Immature natural killer cell (primary cell): ENCODE data around the gene PELI1. TPM values are rescaled to one million over a fixed set of nuclear protein-coding genes. Genes with fewer than 3 reads are reported as not detected.
A peak's percentile ranks its signal among the peaks of the same experiment; 100 is the strongest.

Experiments
- DNase-seq, 3 donors: peaks; one replicate each; pipeline ENCODE4 v3.0.0; 2022; ENCODE audit warnings: mixed read lengths in 1 of 3
- H3K27ac Mint-ChIP-seq, 6 donors: one replicate each; pipeline ENCODE4 v1.8.0; 2020; ENCODE audit warnings: mixed read lengths in 6 of 6, mild to moderate bottlenecking in 5 of 6, inconsistent platforms in 4 of 6, moderate library complexity in 3 of 6
- H3K27me3 Mint-ChIP-seq, 3 donors: one replicate each; pipeline ENCODE4 v1.8.0; 2020 to 2021; ENCODE audit warnings: low read depth in 3 of 3, mild to moderate bottlenecking in 3 of 3, mixed read lengths in 3 of 3, moderate library complexity in 3 of 3, inconsistent platforms in 1 of 3
- H3K36me3 Mint-ChIP-seq, 3 donors: one replicate each; pipeline ENCODE4 v1.8.0; 2020; ENCODE audit warnings: mixed read lengths in 3 of 3, inconsistent platforms in 2 of 3, mild to moderate bottlenecking in 2 of 3
- H3K4me1 Mint-ChIP-seq, 2 donors: one replicate each; pipeline ENCODE4 v1.8.0; 2020; ENCODE audit warnings: inconsistent platforms in 2 of 2, mild to moderate bottlenecking in 2 of 2, mixed read lengths in 2 of 2, moderate library complexity in 1 of 2
- H3K4me3 Mint-ChIP-seq, 5 donors: one replicate each; pipeline ENCODE4 v1.8.0; 2020; ENCODE audit warnings: mild to moderate bottlenecking in 5 of 5, mixed read lengths in 5 of 5, inconsistent platforms in 3 of 5, moderate library complexity in 3 of 5
- H3K9me3 Mint-ChIP-seq, 6 donors: one replicate each; pipeline ENCODE4 v1.8.0; 2020; ENCODE audit warnings: mild to moderate bottlenecking in 6 of 6, mixed read lengths in 6 of 6, inconsistent platforms in 4 of 6, moderate library complexity in 3 of 6
- polyA plus RNA-seq, 3 donors: library from polyadenylated mRNA; unstranded; fragments of 300-500 nt; fragmentation: Illumina TruSeq; gene quantifications; one replicate each; pipeline ENCODE4 v1.2.3, GENCODE V29; 2021

Gene PELI1, protein sequence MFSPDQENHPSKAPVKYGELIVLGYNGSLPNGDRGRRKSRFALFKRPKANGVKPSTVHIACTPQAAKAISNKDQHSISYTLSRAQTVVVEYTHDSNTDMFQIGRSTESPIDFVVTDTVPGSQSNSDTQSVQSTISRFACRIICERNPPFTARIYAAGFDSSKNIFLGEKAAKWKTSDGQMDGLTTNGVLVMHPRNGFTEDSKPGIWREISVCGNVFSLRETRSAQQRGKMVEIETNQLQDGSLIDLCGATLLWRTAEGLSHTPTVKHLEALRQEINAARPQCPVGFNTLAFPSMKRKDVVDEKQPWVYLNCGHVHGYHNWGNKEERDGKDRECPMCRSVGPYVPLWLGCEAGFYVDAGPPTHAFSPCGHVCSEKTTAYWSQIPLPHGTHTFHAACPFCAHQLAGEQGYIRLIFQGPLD
- 1 to 10 TPM; 2.7 to 4.8 (median 4.1) TPM for polyA plus RNA-seq

DNA sequence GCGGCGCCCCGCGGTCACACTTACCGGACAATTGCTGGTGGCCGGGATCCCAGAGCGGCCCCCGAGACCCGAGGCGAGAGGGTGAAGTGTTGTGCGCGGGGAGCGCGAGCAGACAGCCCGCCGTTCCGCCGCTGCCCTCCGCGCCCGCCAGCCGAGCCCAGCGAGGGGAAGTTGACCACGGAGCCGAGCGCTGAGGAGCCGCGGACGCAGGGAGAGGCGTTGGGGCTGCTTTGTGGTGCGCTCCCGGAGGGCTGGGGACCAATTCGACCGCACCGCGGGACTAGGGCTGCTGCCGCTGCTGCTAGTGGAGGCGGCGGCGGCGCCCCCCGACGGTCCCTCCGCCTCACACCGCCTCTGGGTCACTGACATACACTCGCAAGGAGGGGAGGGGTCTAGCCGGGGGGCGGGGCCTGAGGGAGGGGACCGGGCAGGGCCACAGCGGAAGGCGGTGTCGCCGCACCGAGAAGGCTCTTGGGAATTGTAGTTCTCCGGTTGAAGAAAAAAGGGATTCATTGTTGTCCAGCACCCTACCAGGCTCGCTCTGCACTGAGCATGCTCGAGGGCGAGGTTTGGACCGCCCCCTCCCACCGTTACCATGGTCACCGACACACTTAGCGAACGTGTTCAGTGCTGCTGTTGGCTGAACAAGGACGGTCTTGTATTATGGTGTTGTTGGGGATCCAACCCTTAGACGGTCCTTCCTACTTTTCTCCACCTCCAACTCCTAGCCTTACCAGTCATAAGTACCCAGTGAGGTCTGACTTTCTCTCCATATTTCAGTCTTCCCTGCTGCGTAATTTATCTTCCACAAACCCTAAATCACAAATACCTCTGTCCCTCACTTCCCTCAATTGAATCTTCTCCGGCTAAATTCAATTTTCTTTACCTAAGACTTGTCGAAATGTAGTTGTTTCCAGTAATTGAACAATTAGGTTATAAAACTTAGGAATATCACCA, at the start of gene PELI1:
TSS of gene PELI1 (minus strand) at position 364 of the 957 bp plus-strand sequence. CDS start 36,110 bp downstream, outside the sequence.
- H3K4me1 Mint-ChIP-seq = peaks cover 19 to 29% of the 10 kb centered on the region in 2 donors
- peak within 1 kb of the TSS; percentile 86 to 93 (median 90) for H3K27ac Mint-ChIP-seq
- H3K36me3 Mint-ChIP-seq = no peaks in the 10 kb centered on the region
- no peaks in the 10 kb centered on the region for H3K9me3 Mint-ChIP-seq
- DNase-seq = peak; percentile 84 to 85 (median 84)
- peaks cover 0 to 9% (median 2%) of the 10 kb centered on the region in 3 donors for H3K27me3 Mint-ChIP-seq
- peak within 1 kb of the TSS; percentile 93 to 99 (median 96) for H3K4me3 Mint-ChIP-seq

- H3K9me3 Mint-ChIP-seq = no peaks in the 10 kb centered on the region
- H3K4me3 Mint-ChIP-seq = no peak overlapping the region
- H3K27me3 Mint-ChIP-seq = peaks cover 0 to 6% (median 3%) of the 10 kb centered on the region in 3 donors
- H3K4me1 Mint-ChIP-seq = no peaks in the 10 kb centered on the region
- no peaks in the 10 kb centered on the region for H3K36me3 Mint-ChIP-seq
- no peak for DNase-seq
- H3K27ac Mint-ChIP-seq = no peak overlapping the region
Observed at GRCh38 chr2:64193491-64193890, 49.3 kb upstream of the PELI1 start.

DNA sequence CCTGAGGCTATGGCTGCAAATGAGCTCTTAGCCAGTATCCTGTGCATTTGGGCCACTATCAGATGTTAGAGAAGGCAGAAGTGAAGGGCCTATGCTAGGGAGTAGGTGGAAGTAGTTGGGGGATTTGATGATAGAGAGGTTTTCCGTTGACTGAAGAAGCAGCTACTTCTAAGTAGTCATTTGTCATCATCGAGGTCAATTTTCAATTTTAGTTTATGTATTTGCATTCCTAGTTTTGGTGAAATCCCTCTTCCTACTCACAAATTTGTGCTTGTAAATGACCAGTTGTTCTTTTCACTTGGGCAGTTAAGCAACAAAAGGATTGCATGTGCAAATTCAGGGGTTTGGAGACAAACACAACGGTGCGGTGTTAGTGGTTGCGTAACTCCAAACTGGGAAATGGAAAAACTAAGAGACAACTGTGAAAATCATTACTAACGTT, 48.5 kb upstream of the PELI1 start:
- H3K4me1 Mint-ChIP-seq = no peaks in the 10 kb centered on the region
- no peaks in the 10 kb centered on the region for H3K36me3 Mint-ChIP-seq
- no peaks in the 10 kb centered on the region for H3K9me3 Mint-ChIP-seq
- H3K4me3 Mint-ChIP-seq = no peak overlapping the region
- H3K27me3 Mint-ChIP-seq = peaks cover 0 to 6% (median 6%) of the 10 kb centered on the region in 3 donors
- DNase-seq = no peak
- no peak overlapping the region for H3K27ac Mint-ChIP-seq

DNA sequence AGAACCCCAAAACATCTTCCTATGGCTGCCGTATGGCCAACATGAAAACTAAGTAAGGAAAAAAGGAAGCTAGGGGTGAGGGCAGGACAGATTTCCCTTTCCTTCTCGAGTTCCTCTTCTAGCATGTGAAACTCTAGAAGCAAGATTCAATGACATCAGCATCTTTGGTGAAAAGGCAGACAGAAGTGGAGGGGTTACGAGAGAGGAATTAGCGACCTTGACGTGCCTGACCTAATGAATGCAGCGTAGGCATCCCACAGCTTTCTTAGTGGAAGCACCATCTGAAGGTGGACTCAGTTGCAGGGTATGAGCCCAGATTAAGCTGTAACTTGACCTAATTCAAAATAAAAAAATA, 47.9 kb upstream of the PELI1 start:
- H3K27me3 Mint-ChIP-seq = peaks cover 0 to 6% (median 6%) of the 10 kb centered on the region in 3 donors

DNA sequence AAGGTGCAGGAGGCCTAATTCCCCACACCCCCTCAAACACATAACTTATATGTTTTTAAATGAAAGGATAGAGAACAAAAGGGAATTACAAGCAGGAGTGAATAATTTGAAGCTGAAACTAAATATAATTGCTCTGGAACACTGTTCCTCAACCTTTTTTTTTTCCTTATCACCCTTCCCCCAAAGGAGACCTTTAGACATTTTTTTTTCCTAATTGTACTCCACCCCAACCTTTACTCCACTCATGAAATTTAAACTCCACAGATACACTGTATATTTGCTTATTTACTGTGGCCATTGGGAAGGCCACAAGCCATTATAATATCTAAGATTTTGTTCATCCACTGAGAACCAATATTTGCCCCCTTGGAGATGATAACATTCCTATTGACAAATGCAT, 45.4 kb upstream of the PELI1 start:
- H3K4me3 Mint-ChIP-seq = no peak overlapping the region

More for the DNA sequence above, 47.9 kb upstream of the PELI1 start:
- no peaks in the 10 kb centered on the region for H3K9me3 Mint-ChIP-seq
- DNase-seq = no peak
- no peaks in the 10 kb centered on the region for H3K4me1 Mint-ChIP-seq
- no peak overlapping the region for H3K27ac Mint-ChIP-seq
- no peaks in the 10 kb centered on the region for H3K36me3 Mint-ChIP-seq
- H3K4me3 Mint-ChIP-seq = no peak overlapping the region

GRCh38 chr2:64189167-64189566, 44.9 kb upstream of the PELI1 start:
- H3K27ac Mint-ChIP-seq = no peak overlapping the region
- H3K4me1 Mint-ChIP-seq = no peaks in the 10 kb centered on the region
- H3K4me3 Mint-ChIP-seq = no peak overlapping the region
- no peak for DNase-seq
- H3K27me3 Mint-ChIP-seq = peaks cover 0 to 4% (median 2%) of the 10 kb centered on the region in 3 donors
- no peaks in the 10 kb centered on the region for H3K9me3 Mint-ChIP-seq
- no peaks in the 10 kb centered on the region for H3K36me3 Mint-ChIP-seq

More for the DNA sequence above, 45.4 kb upstream of the PELI1 start:
- Mint-ChIP-seq H3K9me3 (no peaks in the 10 kb centered on the region), H3K27ac (no peak overlapping the region), H3K36me3 (no peaks in the 10 kb centered on the region), H3K27me3 (peaks cover 0 to 4% (median 2%) of the 10 kb centered on the region in 3 donors), H3K4me1 (no peaks in the 10 kb centered on the region)
- DNase-seq = no peak

DNA sequence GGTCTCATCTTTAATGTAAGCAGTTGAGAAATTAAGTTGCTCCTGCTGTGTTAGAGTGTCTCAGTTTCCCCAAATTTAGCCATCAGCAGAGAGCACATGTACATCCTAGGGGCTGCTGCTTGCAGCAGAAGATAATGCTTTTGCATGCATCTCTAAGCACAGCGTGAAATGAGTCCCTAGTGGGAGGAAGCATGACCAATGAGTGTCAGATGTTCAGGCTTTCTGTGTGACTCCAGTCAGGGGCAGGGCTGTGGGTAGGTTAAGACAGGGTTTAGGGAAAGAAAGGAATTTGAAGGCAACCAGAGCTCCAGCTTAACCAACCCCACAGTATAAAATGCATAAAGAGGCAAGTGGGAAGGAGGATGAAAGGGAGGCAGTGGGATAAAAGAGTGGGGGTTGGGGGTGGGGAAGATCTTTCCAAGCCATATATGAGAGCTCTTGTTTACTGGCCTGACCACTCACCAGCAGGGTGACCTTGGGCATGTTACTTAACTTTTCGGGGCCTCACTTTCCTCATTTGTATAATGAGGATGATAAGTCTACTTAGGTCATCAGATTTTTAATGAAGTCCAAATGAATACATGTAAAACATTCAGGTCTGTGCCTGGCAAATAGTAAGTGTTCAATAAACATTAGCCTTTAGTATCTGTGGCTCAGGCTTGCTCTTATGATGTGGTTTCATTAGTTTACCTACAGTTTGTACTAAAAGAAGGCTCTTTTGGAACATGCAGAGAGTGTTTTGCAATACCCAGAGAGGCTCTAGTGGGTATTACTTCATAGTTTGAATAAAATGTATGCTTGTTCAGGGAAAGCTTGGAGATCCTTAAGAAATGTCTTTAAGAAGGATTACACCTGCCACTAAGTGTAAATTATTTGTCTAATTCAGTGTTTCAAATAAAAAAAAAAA, 42.7 kb upstream of the PELI1 start:
- Mint-ChIP-seq H3K4me3 (no peak overlapping the region), H3K4me1 (no peaks in the 10 kb centered on the region), H3K27ac (no peak overlapping the region), H3K27me3 (peaks cover 0 to 8% (median 0%) of the 10 kb centered on the region in 3 donors), H3K9me3 (no peaks in the 10 kb centered on the region), H3K36me3 (no peaks in the 10 kb centered on the region)
- no peak for DNase-seq

- Mint-ChIP-seq H3K36me3 (no peaks in the 10 kb centered on the region), H3K4me1 (no peaks in the 10 kb centered on the region), H3K27me3 (peaks cover 0 to 4% (median 3%) of the 10 kb centered on the region in 3 donors), H3K27ac (no peak overlapping the region), H3K4me3 (no peak overlapping the region), H3K9me3 (no peaks in the 10 kb centered on the region)
- DNase-seq = no peak
Observed at GRCh38 chr2:64179582-64180321, 35.5 kb upstream of the PELI1 start.

GRCh38 chr2:64177315-64177714, 33.1 kb upstream of the PELI1 start:
- Mint-ChIP-seq H3K4me1 (no peaks in the 10 kb centered on the region), H3K36me3 (no peaks in the 10 kb centered on the region), H3K27ac (no peak overlapping the region), H3K9me3 (no peaks in the 10 kb centered on the region), H3K4me3 (no peak overlapping the region), H3K27me3 (peaks cover 0 to 3% (median 0%) of the 10 kb centered on the region in 3 donors)
- no peak for DNase-seq

GRCh38 chr2:64175419-64176197, 31.4 kb upstream of the PELI1 start:
- H3K4me3 Mint-ChIP-seq = no peak overlapping the region
- no peak overlapping the region for H3K27ac Mint-ChIP-seq
- H3K4me1 Mint-ChIP-seq = no peaks in the 10 kb centered on the region
- DNase-seq = no peak
- H3K27me3 Mint-ChIP-seq = peaks cover 0 to 3% (median 0%) of the 10 kb centered on the region in 3 donors
- no peaks in the 10 kb centered on the region for H3K9me3 Mint-ChIP-seq
- no peaks in the 10 kb centered on the region for H3K36me3 Mint-ChIP-seq

GRCh38 chr2:64173156-64174135, 29.2 kb upstream of the PELI1 start:
- H3K4me1 Mint-ChIP-seq = no peaks in the 10 kb centered on the region
- H3K36me3 Mint-ChIP-seq = no peaks in the 10 kb centered on the region
- H3K27me3 Mint-ChIP-seq = peaks cover 0 to 3% (median 3%) of the 10 kb centered on the region in 3 donors
- no peaks in the 10 kb centered on the region for H3K9me3 Mint-ChIP-seq
- no peak overlapping the region for H3K27ac Mint-ChIP-seq
- H3K4me3 Mint-ChIP-seq = no peak overlapping the region
- DNase-seq = no peak
